GM19023 (cell line): Measurements from ENCODE around the gene PTPA.
A peak's percentile ranks its signal among the peaks of the same experiment; 100 is the strongest.

Experiments
- ATAC-seq: cut with Tn5 transposase; IDR thresholded peaks from one replicate; pipeline ENCODE4 v1.9.1; 2021; ENCODE audit warnings: mild to moderate bottlenecking, moderate library complexity; ENCODE audit not compliant: unreplicated experiment

The PTPA gene

DNA sequence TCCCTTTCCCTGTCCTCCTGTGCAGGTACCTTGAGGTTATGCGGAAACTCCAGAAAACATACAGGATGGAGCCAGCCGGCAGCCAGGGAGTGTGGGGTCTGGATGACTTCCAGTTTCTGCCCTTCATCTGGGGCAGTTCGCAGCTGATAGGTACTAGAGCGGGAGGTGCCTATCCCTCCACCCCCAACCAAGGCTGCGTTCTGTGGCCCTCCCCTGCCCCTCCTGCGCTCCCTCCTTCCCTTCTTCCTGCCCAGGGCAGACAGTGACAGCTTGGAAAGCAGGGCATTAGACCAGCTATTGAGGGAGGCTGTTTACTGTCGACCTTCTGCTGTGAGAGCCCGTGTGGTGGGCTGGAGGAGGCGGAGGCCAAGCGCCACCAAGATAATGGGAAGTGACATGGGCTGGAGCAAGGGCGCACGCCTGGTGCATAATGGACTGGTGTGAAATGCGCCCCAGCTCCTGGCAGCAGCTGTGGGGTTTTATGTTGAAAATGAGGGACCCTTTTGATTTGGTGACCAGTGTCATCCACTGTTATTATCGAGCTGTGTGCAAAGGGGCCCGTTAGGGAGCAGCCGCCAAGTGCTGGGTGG lies 25.3 kb downstream of the PTPA start:
- ATAC-seq = no peak

DNA sequence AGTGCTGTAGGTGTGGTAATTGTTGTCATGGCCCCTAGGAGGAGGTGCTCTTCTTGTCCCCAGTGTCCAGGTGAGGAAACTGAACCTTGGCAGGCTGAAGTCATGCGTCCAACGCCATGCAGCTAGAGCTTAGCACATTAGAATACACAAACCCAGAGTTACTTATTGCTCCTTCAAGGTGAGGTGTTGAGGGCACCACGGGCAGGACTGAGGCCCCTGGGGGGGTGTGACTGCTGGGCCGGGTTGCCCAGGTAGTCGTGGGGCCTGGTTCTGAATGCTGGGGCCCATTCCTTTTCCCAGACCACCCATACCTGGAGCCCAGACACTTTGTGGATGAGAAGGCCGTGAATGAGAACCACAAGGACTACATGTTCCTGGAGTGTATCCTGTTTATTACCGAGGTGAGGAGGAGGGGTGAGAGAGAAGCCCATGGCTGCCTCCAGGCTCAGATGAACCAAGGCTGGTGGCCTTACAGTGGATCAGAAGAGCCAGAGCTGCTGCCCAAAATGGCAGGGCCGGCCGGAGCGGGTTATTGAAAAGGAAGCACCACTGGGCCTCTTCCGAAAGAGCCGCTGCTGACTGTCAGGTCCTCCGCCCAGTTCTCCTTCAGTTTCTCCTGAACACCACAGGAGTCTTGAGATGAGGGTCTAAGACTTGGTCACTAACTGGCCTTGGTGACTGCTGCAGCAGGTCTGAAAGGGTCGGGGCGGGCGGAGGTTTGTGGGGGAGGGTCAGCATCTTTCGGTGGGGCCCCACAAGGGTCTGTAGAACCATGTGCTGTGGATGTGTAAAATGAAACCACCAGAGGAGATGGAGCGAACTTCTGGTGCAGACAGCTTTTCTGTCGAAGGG lies 26.3 kb downstream of the PTPA start:
- ATAC-seq = no peak

DNA sequence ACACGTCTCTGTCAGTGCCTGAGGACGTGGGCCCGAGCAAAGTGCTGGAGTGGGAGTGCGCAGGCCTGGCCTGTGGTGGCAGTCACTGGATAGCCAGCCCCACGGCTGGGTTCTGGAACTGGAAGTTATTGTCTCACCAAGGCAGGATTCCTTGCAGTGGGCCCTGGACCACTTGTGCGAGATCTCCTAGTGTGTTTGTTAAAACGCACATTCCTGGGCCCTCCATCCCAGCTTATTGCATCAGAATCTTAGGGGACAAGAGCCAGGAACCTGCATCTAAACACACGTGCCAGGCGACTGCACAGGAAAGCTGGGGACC lies 26.9 kb downstream of the PTPA start:
- no peak for ATAC-seq

DNA sequence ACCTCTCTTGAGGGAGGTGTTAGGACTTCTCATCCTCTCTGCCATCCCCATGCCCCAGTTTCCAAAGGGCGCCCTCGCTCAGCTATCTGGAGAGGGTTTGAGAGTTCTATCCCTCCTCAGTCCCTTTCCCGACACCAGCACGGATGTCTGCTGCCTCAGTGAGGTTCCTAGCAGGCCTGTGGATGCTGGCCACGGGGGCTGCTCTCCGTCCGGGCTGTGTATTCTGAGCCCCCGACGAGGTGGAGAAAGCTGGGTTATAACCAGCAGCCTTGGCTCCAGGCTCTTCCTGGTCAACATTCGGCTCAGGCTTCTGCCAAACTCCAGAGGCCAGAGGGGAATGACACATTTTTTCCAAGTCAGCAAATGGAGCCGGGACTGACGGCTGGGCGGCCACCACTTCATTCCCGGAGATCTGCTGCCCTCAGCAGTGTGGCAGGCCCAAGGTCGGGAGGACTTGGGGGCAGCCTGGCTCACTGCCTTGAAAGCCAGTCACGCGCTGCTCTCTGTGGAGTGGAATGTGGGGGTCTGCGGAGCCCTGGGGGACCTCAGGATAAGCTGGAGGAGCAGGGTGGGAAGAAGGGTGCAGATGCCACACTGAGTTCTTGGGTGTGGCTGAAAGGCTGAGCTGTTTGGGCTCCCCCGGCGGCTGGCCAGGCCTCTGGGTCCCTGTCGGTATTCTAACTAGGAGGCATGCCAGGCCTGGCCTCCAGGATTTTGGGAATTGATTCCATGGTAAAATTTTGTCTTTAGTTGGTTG lies 27.4 kb downstream of the PTPA start:
- ATAC-seq = no peak

DNA sequence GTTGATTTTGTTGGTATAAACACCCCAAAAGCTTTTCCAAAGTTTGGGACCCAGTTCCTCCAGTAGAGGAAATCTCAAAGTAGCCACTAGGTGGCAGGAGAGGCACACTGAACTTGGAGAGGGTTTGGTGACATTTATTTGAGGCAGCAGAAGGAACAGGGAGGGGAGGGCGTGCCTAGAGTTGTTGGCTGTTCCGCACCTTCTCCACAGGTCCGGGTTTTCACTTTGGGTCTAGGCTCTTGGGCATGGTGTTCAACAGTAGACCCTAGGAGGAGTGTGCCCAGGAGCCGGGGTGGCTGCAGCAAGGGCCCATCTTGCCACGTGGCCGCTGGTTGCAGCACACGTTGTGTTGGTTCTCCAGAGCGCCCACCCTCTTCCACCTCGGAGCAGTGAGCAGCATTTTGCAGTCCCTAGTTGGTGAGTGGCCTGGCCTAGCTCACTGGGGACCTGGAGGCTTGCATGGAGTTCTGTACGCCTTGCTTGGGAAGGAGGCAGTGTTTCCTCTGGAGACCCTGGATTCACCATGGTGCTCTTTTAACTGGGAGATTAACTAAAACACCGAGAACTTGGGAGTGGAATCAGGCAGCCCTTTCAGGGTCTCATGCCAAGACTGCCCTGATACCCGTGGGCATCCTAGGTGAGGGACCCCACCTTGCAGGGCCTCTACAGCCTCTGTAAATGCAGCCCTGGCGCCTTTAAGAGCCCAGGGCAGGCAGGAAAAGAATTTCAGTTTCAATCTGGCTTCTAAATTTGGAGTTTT lies 28.2 kb downstream of the PTPA start:
- ATAC-seq = no peak

DNA sequence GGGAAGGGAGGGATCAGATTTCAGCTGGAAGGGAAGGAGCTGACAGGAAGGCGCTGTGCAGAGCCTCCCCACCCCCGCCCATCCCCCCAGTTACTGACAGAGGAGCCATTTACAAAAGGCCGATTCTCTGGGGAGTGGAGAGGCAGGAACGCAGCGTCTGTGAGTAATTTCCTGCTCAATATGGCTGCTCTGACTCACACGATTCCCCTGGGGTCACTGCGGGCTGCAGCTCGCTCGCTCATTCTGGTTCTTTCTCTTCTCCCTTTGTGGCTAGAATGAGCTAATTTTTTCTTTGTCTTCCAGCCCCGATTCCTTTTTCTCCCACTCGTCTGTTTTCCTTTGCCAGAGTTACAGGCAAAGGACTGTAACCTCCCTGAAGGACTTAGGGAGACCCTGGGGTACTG lies 28.8 kb downstream of the PTPA start:
- peak; percentile 49 for ATAC-seq

DNA sequence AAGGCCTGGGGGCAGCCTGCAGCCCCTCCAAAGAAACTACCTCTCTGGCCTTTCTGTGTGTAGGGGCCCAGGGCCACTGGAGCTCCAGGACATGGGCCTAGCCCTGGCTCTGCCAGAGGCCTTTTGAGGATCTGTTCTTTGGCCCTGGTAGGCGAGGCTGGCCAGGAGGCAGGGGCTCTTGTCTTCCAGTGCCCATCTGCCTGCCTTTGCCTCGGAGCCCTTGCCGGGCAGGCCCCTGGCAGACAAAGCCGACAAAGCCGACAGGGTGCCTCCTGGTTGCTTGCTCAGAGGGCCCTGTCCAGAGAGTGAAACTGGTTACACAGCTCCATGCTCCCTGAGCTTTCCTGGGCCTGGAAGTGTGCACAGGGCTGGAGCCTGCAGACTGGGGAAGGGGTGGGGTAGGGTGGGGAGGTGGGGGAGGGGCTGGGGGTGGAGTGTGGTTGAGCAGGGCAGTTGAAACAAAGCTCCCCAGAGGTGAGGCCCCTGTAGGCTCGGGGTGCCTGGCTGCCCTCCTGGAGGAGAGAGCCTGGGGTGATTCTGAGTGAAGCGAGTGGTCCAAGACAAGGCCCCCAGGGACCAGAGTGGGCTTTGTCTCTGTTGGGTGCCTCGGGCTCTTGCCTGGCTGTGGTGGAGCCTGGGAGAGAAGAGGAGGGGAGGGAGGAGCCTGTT lies 29.3 kb downstream of the PTPA start:
- ATAC-seq = peak; percentile 4

DNA sequence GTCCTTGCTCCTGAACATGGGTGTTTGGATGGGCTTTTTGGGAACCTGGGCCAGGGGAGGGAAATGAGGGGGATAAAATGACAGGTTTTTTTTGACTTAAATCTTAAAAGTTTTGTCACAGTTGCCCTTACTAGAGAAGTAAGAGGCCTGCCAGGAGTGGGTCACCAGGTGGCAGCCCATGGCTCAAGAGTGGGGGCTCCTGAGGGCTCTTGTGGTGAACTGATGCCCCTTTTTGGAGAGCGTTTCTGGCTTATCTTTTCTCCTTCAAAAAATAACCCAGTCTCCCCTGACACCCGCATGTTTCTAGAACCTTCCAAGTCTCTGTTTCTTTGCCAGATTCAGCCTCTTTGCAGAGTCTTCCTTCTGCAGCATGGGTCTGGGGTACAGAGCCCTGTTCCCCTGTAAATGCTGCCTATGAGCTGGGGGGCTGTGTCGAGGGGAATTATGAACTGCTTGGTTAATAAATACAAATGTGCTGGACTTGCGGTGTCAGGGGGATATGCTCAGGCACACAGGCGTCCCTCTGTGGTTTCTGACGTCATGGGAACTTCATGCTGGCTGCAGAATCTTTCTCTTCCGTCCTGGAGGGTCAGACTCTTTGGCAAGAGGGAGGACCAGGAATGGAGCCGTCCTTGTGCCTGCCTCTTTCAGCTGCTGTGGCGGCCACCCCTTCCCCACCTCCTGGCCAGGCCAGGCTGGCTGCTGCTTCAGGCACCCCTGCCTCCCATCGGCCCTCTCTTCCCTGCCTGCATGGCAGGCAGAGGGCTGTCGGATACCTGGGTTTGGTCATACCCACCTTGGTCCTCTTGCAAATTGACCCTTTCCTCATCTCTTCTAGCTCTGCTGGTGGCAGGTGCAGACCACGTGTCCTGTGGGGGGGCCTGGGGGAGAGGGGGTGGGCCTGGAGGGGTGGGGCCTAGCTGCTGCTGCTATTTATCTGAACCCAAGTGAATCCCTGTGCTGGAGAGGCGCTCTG lies 30.1 kb downstream of the PTPA start:
- no peak for ATAC-seq

DNA sequence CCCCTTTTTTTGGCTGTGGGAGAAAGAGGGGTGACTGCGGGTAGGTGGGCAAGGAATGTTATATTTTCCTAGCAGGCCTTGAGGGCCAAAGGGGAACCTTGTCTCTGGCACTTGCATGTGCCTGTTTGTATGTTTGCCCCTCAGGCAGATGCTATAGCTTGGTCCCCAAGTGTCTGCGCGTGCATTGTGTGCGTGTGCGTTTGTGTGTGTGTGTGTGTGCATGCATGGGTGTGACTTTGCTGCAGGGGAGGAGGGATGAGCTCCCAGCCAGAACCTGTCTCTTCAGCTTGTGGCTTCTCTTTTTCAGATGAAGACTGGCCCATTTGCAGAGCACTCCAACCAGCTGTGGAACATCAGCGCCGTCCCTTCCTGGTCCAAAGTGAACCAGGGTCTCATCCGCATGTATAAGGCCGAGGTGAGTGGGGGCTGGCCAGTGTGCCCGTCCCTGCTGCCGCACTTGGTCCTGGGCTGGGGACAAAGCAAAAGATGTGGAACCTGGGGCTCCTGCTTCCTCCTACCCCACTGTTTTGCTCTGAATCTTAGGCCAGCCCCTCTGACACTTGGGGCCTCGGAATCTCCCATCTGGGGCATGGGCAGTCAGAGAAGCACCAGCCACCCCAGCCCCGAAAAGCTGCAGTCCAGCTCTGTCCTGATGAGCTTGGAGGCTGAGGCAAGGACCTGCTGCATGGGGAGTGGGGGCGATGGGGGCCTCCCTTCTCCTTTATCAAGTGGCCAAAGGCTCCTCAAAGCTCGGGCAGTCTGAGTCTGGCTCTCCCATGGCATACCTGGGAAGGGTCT lies 31.1 kb downstream of the PTPA start:
- no peak for ATAC-seq

DNA sequence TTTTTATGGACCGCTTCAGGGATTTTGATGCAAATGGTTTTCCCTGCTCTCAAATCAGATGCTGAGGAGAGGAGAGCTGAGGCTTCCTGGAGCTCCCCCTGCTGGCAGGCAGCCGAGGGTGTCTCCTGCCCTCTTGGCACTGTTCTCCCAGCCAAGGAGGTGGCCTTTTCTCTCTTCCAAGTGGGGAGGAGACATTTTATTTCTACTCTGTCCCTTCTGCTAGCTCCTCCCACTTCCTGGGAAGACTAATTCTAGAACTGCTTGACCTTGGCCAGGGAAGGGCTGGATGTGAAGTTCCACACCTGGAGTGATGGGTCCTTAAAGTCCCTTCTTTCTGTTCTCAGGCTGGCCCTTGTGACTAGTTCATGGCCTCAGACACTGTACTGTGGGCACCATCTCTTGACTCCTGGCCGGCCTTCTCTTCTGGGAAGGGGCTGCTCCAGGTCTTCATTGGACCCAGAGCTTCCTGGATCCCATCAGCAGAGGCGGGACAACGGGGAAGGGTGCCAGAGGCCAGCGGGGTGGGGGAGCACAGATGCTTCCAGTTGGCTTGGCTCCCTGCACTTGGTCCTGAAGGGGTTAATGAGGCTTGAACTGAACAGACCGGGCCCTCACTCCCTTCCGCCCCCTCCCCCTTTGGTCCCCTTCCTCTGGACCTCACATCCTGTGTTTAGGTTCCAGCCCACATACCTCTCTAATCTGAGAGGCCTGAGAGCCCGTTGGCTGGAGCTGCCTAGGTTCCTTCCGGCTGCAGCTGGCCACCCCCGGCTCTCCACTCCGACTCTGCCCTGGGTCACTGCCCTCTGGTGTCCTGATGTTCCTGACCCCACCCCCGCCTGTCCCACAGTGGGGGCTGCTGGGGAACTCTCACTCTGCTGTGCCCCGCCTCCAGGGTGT lies 32.1 kb downstream of the PTPA start:
- no peak for ATAC-seq

DNA sequence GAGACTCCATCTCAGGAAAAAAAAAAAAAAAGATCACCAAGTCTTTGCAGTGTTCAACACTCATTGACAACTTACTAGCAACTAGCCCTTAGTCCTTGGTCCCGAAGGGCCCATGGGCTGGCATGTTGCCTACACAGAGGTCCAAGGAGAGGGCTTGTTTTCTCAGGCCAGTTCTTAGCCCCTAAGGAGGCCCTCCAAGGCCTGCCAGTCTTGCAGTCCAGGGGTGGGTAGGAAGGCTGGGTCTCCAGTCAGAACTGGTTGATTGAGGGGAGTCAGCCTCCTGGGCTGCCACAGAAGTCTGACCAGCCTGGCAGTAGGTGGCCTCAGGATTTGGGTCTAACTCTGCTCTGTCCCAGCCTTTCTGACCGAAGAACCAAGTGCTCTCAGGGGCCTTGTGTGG lies 34.1 kb downstream of the PTPA start:
- ATAC-seq = no peak

DNA sequence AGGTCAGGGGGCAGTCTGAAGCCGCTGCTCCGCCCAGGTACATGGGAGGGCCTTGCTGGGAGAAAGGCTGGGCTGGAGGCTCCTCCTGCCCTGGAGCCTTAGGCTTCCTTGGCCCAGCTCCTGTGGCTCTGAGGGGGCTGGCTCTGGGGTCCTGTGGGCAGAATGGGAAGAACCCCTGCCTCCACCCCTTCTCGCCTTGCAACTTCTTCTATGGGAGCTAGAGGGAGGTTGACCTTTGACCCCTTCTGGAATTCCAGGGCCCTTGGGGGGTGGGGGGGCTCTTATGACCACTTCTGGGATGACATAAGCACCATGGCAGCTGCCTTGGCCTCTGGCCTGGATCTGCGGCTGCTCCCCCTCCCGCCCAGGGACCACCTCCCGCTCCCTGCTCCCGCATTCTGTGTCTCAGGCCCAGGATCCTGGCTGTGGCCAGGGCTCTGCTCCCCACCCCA lies 34.7 kb downstream of the PTPA start:
- ATAC-seq = no peak

DNA sequence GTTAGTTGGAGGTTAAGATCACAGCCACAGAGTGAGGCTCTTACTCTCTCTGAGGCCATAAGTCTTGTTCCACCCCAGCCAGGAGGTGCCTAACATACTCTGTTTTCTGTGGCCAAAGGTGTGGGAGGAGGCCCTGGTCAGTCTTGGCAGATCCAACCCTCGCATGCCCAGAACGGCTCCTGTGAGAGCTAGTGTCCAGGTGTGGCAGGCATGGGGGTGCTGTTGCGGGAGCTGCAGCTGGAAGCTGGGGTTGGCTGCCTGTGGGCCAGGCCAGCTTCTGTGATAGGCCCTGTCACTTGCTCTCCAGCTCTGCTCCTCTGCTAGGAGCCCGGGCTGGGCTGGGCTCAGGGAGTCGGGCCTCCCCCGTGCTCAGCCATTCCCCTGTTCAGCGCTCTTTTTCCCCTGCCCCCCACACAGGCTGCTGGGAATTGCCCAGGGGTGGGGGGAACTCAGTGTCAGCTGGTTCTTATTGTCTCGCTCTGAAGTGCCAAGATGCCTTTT lies 35.3 kb downstream of the PTPA start:
- no peak for ATAC-seq

DNA sequence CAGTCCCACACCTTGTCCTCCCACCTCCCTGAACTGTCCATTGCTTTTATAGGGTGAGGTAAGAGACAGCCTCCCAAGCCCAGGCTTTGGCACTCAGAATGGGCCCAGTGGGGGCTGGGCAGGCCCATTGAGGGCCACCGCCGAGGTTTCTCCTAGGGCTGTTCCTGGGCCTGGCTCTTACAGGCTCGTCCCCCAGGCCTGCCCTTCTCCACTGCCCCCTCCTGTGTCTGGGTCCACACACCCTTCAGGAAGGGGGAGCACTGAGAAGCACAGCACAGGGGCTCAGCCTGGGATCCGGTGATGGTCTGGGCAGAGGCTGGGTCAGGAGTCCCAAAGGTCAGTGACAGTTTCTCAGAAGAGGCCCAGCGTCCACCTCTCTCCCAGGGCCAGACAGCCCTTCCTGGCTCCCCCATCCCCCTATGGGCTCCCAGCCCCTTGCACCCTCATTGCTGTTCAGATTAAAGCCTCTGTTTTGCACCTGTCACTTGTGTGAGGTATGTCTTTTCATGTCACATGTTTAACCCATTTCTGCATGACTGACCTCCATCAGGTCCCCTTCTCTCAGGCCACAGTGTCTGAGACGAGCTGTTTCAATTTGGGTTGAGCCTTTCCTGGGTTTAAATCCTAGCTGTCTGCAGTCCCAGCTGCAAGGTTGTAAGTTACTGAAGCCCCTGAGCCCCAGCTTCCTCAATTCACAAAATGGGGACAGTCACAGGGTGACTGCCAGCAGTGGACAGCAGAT lies 37.4 kb downstream of the PTPA start:
- no peak for ATAC-seq

DNA sequence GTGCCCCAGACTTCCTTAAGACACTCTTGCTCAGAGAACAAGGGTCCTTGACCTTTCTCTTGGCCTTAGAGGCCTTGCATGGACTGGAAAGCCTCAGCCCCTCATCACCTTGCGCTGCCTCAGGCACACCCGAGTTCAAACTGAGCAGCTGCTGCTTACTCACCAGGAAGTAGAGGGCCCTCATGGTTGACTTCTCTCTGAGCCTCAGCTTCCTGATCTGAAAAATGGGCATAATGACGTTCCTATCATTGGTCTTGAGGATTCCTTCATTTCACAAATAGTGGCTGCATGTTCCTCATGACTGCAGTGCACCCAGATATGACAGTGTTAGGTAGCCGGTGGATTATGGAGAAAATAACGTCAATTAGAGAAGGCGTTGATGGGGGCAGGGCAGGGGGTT lies 38.2 kb downstream of the PTPA start:
- no peak for ATAC-seq

DNA sequence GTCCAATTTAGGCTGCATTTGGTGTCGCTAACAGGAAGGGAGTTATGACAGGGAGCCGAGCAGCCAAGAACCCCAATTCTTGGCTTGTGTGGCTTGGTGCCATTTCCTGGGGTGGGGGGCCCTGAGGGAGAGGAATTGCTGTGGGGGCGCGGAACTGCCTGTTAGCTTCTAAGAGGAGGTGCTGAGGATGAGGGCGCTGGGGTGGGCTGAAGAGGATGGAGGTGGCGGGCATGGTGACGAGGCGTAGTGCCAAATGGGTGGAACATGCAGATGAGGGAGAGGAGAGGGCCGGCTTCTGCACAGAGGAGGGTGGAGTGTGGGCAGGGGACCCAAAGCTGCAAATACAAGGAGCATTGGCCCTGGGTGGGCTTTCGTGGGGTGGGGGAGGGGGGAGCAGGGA lies 38.9 kb downstream of the PTPA start:
- no peak for ATAC-seq

DNA sequence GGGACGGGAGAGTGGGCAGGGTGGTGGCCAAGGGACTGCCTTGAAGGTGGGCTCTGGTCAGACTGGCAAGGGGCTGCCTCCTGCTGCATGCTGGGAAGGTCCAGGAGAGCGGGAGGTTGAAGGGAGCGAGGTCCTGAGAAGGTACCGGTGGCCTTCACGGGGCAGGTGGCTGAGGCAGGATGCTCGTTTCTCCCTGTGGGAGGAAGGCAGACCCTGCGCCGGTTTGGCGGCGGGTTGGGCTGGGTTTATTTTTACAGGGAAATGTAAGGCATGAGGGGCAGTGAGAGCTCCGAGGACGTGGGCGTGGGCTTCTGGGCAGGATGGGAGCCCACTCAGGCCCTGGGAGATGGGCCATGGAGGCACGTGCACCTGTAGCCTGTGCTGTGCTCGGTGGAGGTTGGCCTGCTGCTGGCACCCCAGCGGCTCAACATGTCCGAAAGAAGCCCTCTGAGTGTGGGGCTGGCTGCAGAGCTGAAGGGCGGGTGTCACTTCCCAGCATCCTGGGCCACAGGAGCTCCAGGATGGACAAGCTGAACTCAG lies 39.5 kb downstream of the PTPA start:
- no peak for ATAC-seq
